Hepatocyte (in vitro differentiated cells): ENCODE measurements around the gene NSUN6.

Experiments
- EZH2 ChIP-seq: fragments of 200-600 bp; sonication (generic); IDR thresholded peaks from 2 replicates; pipeline ENCODE4 v1.6.1; 2016; ENCODE audit warnings: antibody characterized with exemption, mild to moderate bottlenecking, borderline replicate concordance
- TF ChIP-seq, protein P1 (sequence below): fragments of 200-600 bp; sonication (generic); IDR thresholded peaks from 2 replicates; pipeline ENCODE4 v1.5.1; 2016; ENCODE audit warnings: antibody characterized with exemption, mild to moderate bottlenecking; ENCODE audit not compliant: poor library complexity

- TF ChIP-seq, protein P1, sequence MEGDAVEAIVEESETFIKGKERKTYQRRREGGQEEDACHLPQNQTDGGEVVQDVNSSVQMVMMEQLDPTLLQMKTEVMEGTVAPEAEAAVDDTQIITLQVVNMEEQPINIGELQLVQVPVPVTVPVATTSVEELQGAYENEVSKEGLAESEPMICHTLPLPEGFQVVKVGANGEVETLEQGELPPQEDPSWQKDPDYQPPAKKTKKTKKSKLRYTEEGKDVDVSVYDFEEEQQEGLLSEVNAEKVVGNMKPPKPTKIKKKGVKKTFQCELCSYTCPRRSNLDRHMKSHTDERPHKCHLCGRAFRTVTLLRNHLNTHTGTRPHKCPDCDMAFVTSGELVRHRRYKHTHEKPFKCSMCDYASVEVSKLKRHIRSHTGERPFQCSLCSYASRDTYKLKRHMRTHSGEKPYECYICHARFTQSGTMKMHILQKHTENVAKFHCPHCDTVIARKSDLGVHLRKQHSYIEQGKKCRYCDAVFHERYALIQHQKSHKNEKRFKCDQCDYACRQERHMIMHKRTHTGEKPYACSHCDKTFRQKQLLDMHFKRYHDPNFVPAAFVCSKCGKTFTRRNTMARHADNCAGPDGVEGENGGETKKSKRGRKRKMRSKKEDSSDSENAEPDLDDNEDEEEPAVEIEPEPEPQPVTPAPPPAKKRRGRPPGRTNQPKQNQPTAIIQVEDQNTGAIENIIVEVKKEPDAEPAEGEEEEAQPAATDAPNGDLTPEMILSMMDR, result no peak
- TF ChIP-seq EZH2, result no peak
Measured at GRCh38 chr10:18571780-18572179, 79.6 kb downstream of the NSUN6 start.
